ENCODE measurements around the gene UBAC1.

Gene UBAC1

GRCh38 chr9:135960411-135961276 is 529 bp downstream of the UBAC1 start:
- Histone ChIP-seq H3K27ac (ENCODE audit: extremely low read depth, low read depth, low read length) (peak overlapping the region; percentile 47; the same call in 1 of the 2 replicates), H3K9me3 (ENCODE audit: control insufficient read depth, insufficient read depth, low read depth, low read length) (no peaks in the 10 kb centered on the region), H3K4me3 (ENCODE audit: low read depth, low read length) (peak overlapping the region; percentile 86), H3K36me3 (ENCODE audit: control insufficient read depth in 2 of 2, insufficient read depth in 1 of 2, low read length in 2 of 2) (peaks cover 0 to 8% of the 10 kb centered on the region in 2 experiments; a peak in 1 of 3 replicates), H3K4me1 (ENCODE audit: control insufficient read depth, insufficient read depth, low read length) (no peaks in the 10 kb centered on the region)
- ChIA-PET POLR2A (interaction anchor here (0.9 to 1.4 kb wide), 10 partner anchors 8 to 284 kb away, joined by 3 to 10 read pairs (median 4); partner anchors contain the start of genes CAMSAP1 and TMEM250), CTCF (interaction anchor here (0.5 to 4.6 kb wide), 14 partner anchors 25 to 1755 kb away, joined by 3 to 21 read pairs (median 4); no protein-coding TSS in a partner anchor)
- TF ChIP-seq ZNF561 (tag by site-specific recombination; IDR thresholded peaks at IDR 0.05; ENCODE audit: borderline replicate concordance) (no peak), GLIS2 (tag by site-specific recombination; IDR thresholded peaks at IDR 0.05) (peak; percentile 30), ZNF600 (tag by site-specific recombination; IDR thresholded peaks at IDR 0.05) (no peak), ZNF423 (tag by site-specific recombination; IDR thresholded peaks at IDR 0.05) (no peak), ZNF184 (tag by site-specific recombination; IDR thresholded peaks at IDR 0.05) (no peak), KLF10 (tag by site-specific recombination; IDR thresholded peaks at IDR 0.05) (no peak), KLF9 (tag by site-specific recombination; IDR thresholded peaks at IDR 0.05; ENCODE audit: low read depth) (0 out of 2 replicates have a peak, but pooled peaks have one; percentile 11), PATZ1 (tag by site-specific recombination; IDR thresholded peaks at IDR 0.05) (peak; percentile 53), ZSCAN5A (tag by site-specific recombination; IDR thresholded peaks at IDR 0.05) (0 out of 2 replicates have a peak, but pooled peaks have one; percentile 56), REPIN1 (tag by site-specific recombination; IDR thresholded peaks at IDR 0.05; ENCODE audit: low read depth) (no peak), ZNF335 (tag by site-specific recombination; conservative IDR thresholded peaks at IDR 0.05) (peak; percentile 74), ZNF416 (tag by site-specific recombination; IDR thresholded peaks at IDR 0.05) (no peak), ZEB2 (tag by site-specific recombination; IDR thresholded peaks at IDR 0.05) (no peak), ZNF214 (tag by site-specific recombination; IDR thresholded peaks at IDR 0.05; ENCODE audit: borderline replicate concordance) (no peak), ZNF394 (tag by site-specific recombination; IDR thresholded peaks at IDR 0.05; ENCODE audit: borderline replicate concordance) (peak; percentile 11; the same call in 1 of the 2 replicates), ZNF248 (tag by site-specific recombination; IDR thresholded peaks at IDR 0.05) (no peak), ZNF488 (tag by site-specific recombination; IDR thresholded peaks at IDR 0.05) (no peak), ZFP37 (tag by site-specific recombination; IDR thresholded peaks at IDR 0.05) (no peak), ZFHX2 (tag by site-specific recombination; conservative IDR thresholded peaks at IDR 0.05) (peak; percentile 32), KLF1 (tag by site-specific recombination; IDR thresholded peaks at IDR 0.05) (peak; percentile 35; the same call in 1 of the 2 replicates), PRDM4 (tag by site-specific recombination; IDR thresholded peaks at IDR 0.05) (peak; percentile 18; the same call in 1 of the 2 replicates), SALL2 (tag by site-specific recombination; IDR thresholded peaks at IDR 0.05; ENCODE audit: borderline replicate concordance) (no peak), ZNF645 (tag by site-specific recombination; IDR thresholded peaks at IDR 0.05) (no peak), ZNF776 (tag by site-specific recombination; IDR thresholded peaks at IDR 0.05; ENCODE audit: borderline replicate concordance) (no peak), ZNF513 (tag by site-specific recombination; IDR thresholded peaks at IDR 0.05) (0 out of 2 replicates have a peak, but pooled peaks have one; percentile 17), ZNF777 (tag by site-specific recombination; IDR thresholded peaks at IDR 0.05; ENCODE audit: borderline replicate concordance) (no peak), BCL11B (tag by site-specific recombination; IDR thresholded peaks at IDR 0.05; ENCODE audit: low read depth) (peak; percentile 62; the same call in 1 of the 2 replicates)
